ENCODE results near the gene DLG2.

Gene DLG2

DNA sequence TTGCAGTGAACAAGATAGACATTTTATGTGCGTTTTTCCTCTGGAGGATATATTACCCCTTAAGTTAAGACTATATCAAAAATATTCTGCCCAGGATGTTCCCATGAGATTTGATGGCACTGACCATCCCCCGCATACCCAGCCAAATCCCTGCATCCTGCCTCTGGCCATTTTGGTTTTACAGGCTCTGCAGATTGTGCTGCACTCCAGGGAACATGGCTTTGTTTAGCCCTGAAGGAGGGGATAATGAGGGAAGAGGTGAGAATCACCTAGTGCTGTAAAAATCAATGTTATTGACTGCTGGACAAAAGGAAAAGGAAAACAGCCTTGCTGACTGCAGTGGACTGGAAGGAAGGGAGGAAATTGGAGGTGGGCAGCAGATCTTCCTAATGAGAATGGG lies 717.4 kb downstream of the DLG2 start:
- DNase-seq (ENCODE audit: low read depth in 3 of 3): no peak

DNA sequence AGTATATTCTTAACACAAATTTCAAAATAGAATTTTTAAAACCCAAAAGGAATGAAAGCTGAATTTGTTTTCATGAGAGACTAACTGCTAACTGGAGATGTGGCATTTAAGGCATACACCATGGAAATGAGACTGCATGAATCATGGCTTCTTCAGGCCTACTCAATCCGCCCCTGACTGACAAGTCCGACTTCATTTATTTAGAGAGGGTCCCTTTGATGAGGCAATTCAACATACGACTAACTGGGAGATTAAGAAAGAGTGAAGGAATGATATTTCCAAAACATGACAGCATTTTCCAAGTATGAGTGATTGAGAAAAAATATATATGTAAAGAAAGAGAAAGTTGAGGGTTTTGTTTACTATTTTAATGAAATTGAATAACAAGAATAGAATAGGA lies 720.1 kb downstream of the DLG2 start:
- no peak for DNase-seq (ENCODE audit: low read depth in 3 of 3)

DNA sequence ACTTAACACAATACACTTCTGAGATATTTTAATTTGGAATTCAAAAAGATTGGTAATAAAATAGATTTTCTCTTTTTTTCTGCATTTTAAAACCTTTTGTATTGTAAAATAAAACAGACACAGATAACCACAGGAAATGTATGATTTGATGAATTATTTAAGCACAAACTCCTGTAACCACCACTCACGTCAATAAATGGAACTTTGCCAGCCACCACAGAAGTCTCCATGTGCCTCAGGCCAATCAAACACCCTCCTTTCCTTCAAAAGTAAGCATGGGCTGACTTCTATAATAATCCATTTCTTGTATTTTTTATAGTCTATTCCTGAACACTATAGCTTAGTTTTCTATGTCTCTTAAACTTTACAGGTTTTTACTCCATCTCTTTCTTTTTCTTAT lies 721.7 kb downstream of the DLG2 start:
- no peak for DNase-seq (ENCODE audit: low read depth in 3 of 3)

DNA sequence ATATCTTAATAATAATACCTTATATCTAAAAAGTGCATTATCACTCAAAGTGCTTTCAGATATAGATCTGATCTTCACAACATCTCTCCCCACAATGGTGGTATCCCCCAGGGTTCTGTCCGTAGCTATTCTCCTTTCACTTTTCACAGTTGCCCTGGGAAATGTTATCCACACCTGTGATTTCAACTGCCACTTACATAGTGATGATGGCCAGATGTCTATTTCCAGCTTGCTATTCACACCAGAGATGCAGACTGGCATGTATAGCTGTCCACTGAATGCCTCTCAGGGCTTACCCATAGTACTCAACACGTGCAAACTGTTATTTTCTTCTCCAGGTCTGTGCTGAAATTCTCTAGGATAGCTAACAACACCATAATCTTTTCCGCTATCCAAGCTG lies 724.7 kb downstream of the DLG2 start:
- DNase-seq (ENCODE audit: low read depth in 3 of 3): no peak

GRCh38 chr11:84901991-84902390 lies 725.2 kb downstream of the DLG2 start:
- DNase-seq (ENCODE audit: low read depth in 3 of 3): no peak

- no peak for DNase-seq (ENCODE audit: low read depth in 3 of 3)
Observed at GRCh38 chr11:84899740-84900139, 727.4 kb downstream of the DLG2 start.

- DNase-seq (ENCODE audit: low read depth in 3 of 3): no peak
Observed at GRCh38 chr11:84899134-84899533, 728.0 kb downstream of the DLG2 start.

DNA sequence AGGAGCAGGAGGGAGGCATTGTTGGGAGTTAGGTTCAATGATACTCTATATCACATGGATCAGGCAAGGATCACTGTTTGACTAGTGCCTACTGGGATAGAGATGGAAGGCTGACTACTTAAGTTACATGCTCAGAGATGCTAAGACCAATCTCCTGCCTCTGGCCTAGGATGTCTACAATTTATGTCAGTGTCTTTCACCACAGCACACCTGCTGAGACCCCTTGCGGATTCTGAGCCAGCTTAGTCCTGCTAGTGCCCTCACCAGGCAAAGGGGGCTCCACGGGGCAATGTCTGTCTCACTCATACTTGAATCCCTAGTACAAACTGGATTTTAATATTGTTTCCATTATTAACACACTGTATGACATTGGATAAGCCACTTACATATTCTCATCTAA lies 732.5 kb downstream of the DLG2 start:
- no peak for DNase-seq (ENCODE audit: low read depth in 3 of 3)

DNA sequence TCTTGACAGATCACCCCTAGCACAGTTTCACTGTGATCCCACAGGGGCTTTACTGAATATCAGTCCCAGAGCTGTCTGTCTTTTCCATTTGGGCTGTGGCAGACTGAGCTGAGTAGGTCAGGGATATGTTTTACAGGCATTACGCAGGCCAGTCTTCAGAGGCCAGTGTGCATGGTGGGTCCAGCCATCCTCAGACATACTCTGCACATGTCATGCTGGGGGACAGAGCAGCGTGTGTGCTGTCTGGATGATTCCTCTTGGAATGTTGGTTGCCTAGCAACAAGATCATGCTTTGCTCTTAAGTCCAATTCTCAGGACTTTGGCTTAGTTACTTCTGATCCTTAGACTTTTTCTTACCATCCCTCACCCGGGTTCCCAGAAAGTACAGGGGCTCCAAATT lies 736.5 kb downstream of the DLG2 start:
- no peak for DNase-seq (ENCODE audit: low read depth in 3 of 3)

DNA sequence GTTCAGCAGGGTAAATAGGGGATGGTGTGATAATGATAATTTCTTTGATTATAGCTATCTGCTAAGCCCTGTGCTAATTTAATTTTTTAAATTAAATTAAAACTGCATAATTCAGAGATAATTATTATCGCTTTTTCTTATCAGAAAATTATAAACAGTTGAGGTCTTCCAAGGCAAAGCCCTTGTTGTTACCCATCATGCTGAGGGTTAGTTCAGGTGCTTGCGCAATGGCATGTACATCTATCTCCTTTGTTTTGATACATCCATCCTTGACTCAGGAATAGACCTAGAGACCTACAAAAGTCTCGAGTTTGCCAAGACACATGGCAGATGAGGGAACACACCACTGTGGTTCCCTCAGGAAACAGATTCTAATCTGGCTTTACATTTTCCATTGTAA lies 737.6 kb downstream of the DLG2 start:
- no peak for DNase-seq (ENCODE audit: low read depth in 3 of 3)

GRCh38 chr11:84887055-84887629 lies 740.0 kb downstream of the DLG2 start:
- DNase-seq (ENCODE audit: low read depth in 3 of 3): no peak

DNA sequence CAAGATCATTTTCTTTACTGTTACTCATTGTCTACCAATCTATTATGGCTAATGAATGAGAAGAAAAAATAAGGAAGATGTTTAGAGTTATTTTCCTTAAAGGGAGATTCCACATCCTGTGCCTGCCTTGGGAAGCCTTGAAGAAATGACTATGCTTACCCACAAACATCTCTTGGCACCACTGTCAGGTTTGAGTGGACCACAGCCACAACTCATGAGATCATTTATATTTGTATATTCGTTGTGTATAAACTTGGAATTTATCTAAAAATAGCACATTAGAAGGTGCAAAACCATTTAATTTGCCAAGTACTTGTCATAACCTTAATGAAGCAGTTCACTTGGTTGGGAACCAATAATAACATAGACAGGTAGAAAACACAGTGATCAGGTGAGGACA lies 740.8 kb downstream of the DLG2 start:
- no peak for DNase-seq (ENCODE audit: low read depth in 3 of 3)

GRCh38 chr11:84884836-84885235 lies 742.3 kb downstream of the DLG2 start:
- DNase-seq (ENCODE audit: low read depth in 3 of 3): no peak

DNA sequence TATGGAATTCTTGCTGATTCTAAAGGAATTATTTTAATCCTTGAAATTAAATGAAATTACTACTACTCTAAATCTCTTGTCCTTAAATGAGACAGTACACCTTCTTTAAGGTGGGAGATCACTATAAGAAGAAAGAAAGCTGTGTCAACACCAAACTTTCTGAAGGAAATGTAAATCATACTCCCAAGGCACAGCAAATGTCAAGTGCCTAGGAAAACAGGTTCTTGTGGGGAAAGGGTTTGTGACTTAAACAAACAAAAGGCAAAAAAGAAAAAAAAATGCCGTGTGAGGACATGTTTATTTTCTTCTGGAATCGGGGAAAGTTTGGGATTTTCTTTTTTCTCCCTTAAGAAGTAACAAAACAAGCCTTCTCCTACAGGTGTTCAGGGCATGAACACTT lies 745.1 kb downstream of the DLG2 start:
- DNase-seq (ENCODE audit: low read depth in 3 of 3): no peak

- DNase-seq (ENCODE audit: low read depth in 3 of 3): no peak
Observed at GRCh38 chr11:84871116-84871515, 756.0 kb downstream of the DLG2 start.

DNA sequence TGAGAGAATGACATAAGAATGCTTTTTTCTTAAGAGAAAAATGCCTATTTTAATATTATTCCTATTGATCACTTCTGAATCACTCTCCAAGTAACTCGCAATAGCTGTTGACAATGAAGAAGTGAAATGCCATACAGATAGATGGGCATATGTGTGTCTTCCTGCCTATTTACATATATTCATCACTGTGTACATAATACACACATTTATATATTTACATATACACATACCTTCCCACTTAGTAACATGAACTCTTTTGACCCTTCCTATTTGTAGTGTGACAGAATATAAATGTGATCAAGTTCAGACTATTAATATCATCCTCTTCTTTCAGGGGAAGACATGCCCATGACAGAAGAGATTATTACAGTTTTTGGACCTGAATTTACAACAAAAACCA lies 756.7 kb downstream of the DLG2 start:
- no peak for DNase-seq (ENCODE audit: low read depth in 3 of 3)

DNA sequence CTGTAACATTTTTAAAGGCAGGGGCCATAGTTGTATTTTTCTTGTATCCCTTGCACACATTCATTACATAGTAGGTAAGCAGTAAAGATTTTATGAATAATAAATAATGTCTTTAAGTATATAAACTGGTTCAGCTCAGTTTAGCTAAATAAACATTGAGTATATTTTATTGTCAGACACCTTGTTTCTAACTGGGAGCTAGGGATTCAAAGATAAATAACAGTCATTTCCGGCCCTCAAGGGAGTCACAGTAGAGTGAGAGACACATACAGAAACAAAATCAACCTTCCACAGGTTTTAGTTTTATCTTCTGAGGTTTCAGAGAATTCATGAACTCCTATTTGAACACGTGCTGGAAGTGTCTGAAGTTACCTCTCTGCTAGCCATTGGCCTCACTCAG lies 760.2 kb downstream of the DLG2 start:
- DNase-seq (ENCODE audit: low read depth in 3 of 3): no peak

- DNase-seq (ENCODE audit: low read depth in 3 of 3): no peak
Observed at GRCh38 chr11:84865791-84866535, 761.2 kb downstream of the DLG2 start.

DNA sequence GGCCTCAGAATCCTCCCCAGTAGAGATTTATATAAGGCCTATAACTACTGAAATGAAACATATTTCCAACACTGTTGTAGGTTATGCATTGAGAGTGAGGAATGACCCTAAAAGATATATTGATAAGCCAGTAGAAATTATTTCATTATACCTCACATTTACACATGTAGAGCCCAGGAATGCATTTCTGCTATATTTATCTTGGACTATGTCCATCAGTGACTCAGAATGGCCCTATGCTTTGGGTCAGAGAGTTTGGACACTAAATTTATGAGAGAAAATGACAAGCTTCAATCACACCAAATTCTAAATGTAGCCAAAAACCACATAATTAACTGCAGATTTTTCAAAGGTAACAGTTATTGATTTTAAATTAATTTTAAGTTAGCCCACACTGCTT lies 761.9 kb downstream of the DLG2 start:
- DNase-seq (ENCODE audit: low read depth in 3 of 3): no peak

GRCh38 chr11:84857746-84858145 lies 769.4 kb downstream of the DLG2 start:
- no peak for DNase-seq (ENCODE audit: low read depth in 3 of 3)

GRCh38 chr11:84855508-84856245 lies 771.5 kb downstream of the DLG2 start:
- no peak for DNase-seq (ENCODE audit: low read depth in 3 of 3)

GRCh38 chr11:84854498-84854880 lies 772.7 kb downstream of the DLG2 start:
- DNase-seq (ENCODE audit: low read depth in 3 of 3): no peak

DNA sequence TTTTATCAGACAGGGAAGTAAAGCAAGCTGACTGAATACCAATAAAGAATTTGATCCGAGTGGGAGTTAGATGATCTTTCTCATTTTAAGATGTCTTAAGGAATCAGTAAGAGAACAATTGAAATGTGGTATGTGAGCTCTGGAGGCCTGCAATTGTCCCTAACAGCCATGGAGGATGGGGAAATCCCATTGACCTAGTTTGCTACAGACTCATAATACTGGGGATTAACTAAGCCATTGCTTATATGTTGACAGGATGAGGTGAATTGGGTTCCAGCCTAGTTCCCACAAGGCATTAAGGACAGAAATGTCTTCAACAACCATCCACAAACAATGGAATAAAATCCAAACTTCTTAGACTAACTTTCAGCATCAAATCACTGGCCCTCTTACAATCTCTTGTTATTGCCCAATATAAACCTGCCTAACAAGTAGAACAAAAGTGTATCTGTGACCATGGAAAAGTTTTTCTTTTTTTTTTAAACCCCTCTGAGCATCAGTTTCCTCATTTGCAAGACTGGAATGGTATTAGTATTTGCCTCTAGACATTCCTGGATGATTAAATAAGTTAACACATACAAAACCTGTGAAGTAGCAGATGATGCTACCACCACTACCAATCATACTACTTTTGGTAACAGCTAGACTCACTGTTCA lies 773.2 kb downstream of the DLG2 start:
- no peak for DNase-seq (ENCODE audit: low read depth in 3 of 3)
